ENCODE results near the gene CLIP2.

DNA sequence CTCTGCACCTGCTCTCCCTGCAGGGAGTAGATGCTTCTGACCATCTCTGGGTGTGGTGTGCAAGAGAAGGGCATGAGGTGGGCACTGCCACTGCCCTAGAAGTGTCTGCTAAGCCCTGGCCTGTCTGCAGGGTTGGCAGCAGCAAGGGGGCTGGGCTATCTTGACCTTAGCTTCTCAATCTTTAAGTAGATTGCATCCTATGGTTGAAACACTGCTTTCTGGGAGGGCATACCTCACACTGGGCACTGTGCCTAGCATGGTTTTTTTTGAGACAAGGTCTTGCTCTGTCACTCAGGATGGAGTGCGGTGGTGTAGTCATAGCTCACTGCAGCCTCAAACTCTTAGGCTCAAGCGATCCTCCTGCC lies 54.9 kb downstream of the CLIP2 start:
- TF ChIP-seq SMC3 (conservative IDR thresholded peaks at IDR 0.05; ENCODE audit: poor library complexity): no peak
- TF ChIP-seq, protein P1, sequence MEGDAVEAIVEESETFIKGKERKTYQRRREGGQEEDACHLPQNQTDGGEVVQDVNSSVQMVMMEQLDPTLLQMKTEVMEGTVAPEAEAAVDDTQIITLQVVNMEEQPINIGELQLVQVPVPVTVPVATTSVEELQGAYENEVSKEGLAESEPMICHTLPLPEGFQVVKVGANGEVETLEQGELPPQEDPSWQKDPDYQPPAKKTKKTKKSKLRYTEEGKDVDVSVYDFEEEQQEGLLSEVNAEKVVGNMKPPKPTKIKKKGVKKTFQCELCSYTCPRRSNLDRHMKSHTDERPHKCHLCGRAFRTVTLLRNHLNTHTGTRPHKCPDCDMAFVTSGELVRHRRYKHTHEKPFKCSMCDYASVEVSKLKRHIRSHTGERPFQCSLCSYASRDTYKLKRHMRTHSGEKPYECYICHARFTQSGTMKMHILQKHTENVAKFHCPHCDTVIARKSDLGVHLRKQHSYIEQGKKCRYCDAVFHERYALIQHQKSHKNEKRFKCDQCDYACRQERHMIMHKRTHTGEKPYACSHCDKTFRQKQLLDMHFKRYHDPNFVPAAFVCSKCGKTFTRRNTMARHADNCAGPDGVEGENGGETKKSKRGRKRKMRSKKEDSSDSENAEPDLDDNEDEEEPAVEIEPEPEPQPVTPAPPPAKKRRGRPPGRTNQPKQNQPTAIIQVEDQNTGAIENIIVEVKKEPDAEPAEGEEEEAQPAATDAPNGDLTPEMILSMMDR (IDR thresholded peaks at IDR 0.05; ENCODE audit: poor library complexity, severe bottlenecking): no peak
- no peak for TF ChIP-seq POLR2AphosphoS5 (IDR thresholded peaks at IDR 0.05)
- TF ChIP-seq, protein P2, sequence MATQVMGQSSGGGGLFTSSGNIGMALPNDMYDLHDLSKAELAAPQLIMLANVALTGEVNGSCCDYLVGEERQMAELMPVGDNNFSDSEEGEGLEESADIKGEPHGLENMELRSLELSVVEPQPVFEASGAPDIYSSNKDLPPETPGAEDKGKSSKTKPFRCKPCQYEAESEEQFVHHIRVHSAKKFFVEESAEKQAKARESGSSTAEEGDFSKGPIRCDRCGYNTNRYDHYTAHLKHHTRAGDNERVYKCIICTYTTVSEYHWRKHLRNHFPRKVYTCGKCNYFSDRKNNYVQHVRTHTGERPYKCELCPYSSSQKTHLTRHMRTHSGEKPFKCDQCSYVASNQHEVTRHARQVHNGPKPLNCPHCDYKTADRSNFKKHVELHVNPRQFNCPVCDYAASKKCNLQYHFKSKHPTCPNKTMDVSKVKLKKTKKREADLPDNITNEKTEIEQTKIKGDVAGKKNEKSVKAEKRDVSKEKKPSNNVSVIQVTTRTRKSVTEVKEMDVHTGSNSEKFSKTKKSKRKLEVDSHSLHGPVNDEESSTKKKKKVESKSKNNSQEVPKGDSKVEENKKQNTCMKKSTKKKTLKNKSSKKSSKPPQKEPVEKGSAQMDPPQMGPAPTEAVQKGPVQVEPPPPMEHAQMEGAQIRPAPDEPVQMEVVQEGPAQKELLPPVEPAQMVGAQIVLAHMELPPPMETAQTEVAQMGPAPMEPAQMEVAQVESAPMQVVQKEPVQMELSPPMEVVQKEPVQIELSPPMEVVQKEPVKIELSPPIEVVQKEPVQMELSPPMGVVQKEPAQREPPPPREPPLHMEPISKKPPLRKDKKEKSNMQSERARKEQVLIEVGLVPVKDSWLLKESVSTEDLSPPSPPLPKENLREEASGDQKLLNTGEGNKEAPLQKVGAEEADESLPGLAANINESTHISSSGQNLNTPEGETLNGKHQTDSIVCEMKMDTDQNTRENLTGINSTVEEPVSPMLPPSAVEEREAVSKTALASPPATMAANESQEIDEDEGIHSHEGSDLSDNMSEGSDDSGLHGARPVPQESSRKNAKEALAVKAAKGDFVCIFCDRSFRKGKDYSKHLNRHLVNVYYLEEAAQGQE (IDR thresholded peaks at IDR 0.05; ENCODE audit: borderline replicate concordance): no peak

All from neural cell (in vitro differentiated cells).